ENCODE measurements around the gene CDH4.

The CDH4 gene

DNA sequence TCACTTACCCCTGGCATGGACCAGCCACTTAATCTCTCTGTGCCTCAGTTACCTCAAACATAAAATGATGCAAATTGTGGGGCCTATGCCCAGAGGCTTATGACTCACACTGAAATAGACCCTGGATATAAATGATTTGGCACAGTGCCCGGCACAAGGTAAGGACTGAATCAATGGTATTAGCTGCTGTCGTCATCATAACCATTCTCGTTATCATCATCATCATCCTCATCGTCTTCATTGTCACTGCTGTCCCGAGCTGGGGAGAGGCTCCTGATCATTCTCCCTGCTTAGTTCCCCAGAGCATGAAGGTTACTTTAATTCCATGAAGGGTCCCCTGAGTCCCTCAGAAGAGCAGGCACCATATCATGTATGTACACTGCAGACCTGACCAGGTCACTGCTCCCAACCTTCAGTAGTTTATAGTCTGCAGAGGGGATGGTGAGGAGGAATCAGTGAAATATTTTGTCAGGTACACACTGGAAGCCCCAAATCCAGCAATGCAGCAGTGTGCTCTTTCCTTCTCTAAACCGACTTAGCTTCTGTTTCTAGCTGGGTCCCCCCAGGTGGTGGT, 664.3 kb downstream of the CDH4 start:
- DNase-seq, result no peak

DNA sequence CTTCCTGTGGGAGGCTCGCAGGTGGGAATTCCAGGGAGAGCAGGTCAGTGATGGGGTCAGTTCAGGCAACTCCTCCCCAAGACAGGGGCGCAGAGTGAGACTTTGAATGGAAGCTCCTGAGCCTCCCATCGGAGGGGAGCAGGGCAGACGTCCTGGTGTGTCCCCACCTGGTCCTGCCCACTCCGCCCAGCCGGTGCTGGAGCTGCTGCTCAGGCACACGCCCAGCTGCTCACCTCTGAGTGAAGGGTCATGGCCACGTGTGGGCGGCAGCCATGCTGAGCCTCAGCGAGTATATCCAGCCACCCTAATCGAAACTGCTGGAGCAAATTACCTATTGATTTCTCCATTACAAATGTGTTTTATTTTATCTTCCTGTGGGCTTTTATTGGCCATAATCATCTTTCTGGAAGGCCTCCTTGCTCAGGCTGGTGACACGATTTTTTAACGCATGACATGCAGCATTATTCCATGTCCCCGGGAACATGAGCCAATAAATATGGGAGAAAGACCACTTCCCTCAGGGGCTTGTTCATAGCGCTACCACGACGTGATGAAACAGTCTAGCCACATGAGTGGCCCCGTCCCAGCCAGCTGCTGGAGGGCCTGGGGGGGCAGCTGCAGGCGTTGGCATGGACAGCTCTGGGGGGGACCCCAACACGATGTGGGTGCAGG, 665.5 kb downstream of the CDH4 start:
- no peak for DNase-seq

DNA sequence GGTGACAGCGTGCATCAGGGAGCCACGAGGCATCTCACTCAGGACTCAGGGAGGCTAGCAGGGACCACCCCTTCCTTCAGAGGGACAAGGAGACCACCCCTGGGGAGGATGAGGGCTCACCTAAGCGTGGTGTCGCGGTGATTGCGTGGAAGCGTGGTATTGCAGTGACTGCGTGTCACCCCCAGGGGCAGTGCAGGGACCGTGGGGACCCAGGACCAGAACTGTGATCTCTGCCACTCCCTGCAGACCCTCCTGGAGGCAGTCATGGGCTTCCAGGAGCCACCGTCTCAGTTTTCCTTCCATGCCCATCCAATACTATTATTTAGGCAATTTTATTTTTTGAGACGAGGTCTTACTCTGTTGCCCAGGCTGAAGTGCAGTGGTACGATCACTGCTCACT, 666.5 kb downstream of the CDH4 start:
- no peak for DNase-seq

DNA sequence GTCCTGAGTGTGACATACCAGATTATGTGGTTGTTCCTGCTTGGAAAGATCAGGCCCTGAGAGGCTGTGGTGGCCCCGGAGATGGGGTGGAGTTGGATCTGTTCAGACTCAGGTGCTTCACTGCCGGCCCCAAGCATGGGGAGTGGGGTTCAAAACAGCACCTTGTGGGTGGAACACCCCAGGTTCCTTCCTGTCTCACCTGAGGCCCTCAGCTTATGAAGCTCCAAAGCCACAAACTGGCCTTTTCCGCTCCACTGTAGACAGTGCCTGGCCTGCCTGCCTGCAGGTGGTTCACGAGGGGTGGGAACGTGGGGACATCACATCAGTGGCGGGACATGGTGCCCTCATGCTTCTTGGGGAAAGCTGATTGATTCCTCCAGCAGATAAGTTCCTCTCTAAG, 667.2 kb downstream of the CDH4 start:
- no peak for DNase-seq

DNA sequence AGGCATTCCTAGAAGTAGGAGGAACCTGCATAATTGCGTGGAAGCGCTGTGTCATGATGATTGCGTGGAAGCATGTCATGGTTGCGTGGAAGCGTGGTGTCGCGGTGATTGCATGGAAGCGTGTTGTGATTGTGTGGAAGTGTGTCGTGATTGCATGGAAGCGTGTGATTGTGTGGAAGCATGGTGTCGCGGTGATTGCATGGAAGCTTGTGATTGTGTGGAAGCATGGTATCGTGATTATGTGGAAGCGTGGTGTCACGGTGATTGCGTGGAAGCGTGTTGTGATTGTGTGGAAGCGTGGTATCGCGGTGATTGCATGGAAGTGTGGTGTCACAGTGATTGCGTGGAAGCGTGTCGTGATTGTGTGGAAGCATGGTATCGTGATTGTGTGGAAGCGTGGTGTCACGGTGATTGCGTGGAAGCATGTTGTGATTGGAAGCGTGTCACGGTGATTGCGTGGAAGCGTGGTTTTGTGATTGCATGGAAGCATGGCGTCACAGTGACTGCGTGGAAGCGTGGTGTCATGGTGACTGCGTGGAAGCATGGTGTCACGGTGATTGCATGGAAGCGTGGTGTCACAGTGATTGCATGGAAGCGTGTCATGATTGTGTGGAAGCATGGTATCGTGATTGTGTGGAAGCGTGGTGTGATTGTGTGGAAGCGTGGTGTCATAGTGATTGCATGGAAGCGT, 667.8 kb downstream of the CDH4 start:
- DNase-seq, result no peak

DNA sequence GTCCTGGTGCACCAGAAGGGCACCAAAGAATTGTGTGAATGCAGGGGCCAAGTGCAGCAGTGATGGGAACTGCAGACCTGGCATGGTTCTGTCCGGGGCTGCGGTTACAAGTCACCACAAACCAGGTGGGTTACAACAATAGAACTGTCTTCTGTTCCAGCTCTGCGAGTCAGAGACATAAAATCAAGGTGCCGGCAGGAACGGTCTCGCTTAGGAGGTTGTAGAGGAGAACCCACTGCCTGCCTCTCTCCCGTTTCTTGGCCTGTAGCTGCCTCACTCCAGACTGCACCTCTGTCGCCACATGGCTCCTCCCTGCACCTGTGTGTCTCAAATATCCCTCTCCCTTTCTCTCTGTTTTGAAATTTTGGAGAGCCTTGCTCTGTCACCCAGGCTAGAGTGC, 670.4 kb downstream of the CDH4 start:
- DNase-seq, result no peak

DNA sequence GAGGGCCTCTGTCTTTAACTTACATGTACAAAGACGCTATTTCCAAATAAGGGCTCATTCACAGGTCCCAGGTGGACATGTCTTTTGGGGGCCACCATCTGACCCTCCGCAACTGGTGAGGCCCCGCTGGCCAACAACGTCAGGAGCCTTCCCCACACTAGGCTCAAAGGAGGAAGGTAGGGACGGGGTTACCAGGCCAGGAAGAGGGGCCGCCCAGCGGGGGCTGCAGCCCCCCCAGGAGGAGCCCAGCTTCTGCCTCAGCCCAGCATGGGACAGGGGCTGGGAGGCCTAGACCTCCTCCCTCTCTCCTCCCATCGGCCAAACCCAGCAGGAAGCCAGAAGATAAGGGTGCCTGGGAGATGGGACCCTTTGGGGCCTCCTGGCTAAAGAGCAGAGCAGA, 670.9 kb downstream of the CDH4 start:
- DNase-seq, result no peak

DNA sequence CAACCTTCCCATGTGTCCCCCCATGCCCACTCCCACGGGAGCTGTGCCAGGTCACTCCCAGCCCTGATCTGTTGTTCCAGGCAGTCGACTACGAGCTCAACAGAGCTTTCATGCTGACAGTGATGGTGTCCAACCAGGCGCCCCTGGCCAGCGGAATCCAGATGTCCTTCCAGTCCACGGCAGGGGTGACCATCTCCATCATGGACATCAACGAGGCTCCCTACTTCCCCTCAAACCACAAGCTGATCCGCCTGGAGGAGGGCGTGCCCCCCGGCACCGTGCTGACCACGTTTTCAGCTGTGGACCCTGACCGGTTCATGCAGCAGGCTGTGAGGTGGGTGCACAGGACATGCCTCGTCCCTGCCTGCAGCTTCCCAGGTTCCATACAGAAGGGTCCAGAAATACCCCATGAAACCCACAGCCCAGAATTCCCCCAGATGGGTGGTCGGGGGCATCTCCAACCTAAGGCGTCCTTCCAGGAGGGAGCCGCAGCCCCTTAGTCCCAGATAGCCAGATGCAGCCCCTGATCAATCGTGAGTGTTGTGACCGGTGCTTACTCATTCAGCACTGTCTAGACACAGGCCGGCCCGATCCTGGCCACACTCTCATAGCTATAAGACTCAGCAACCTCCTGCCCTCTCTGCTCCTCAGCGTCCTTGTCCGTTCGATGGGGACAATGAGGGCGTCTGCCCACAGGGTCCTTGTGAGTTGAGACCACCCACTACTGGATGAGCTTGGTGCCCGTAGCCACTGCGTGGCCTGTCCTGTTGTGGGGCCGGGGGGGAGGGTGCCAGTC, 671.5 kb downstream of the CDH4 start:
- no peak for DNase-seq

DNA sequence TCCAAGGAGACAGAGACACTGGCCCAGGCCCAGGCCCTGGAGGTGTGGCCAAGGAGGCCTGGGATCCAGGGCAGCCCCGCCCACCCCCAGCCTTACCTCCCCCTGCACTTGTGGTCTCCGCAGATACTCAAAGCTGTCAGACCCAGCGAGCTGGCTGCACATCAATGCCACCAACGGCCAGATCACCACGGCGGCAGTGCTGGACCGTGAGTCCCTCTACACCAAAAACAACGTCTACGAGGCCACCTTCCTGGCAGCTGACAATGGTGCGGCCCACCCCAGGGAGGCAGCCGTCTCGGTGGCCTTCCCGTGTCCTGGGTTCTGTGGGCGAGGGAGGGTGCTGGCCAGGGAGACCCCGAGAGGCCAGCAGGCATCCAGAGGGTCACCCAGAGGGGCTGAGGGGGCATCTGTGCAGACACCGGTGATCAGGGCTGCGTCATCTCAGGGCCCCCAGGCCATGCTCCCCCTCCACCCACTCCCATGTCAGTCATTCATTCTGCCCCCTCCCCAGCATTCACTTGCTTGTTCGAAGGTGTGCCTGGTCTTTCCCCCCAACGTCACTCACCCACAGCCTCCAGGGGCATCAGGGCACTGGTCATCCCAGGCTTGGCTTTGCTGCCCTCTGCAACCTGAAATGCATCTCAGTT, 672.3 kb downstream of the CDH4 start:
- DNase-seq, result no peak

DNA sequence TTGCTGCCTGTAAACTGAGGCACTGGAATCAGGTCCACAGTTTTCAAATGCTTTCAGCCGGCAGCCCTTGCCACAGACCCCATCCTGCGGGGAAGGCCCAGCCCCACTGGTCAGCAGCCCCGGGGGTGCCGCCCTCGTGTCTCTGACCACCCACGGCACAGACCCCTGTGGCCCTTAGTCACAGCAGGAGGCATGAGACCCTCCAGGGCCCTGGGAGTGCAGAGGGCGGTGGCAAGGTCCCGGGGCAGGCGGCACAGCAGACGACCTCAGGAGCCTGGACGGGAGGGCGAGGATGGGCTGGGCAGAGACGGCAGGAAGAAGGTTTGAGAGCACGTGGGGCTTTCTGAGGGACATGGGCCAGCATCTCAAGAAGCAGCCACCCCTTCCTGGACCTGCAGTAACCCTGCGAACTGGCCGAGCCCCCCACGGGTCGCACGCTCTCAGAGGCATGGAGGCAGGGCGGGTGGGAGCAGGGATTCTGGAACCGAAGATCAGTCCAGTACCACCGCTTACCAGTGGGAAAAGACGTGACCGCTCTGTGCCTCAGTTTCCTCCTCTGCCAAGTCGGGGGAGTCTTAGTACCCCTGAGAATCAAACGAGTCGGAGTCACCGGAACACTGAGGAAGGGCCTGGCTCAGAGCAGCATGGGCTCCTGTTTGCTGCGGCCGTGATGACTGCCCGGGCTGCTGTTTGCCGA, 672.9 kb downstream of the CDH4 start:
- no peak for DNase-seq

DNA sequence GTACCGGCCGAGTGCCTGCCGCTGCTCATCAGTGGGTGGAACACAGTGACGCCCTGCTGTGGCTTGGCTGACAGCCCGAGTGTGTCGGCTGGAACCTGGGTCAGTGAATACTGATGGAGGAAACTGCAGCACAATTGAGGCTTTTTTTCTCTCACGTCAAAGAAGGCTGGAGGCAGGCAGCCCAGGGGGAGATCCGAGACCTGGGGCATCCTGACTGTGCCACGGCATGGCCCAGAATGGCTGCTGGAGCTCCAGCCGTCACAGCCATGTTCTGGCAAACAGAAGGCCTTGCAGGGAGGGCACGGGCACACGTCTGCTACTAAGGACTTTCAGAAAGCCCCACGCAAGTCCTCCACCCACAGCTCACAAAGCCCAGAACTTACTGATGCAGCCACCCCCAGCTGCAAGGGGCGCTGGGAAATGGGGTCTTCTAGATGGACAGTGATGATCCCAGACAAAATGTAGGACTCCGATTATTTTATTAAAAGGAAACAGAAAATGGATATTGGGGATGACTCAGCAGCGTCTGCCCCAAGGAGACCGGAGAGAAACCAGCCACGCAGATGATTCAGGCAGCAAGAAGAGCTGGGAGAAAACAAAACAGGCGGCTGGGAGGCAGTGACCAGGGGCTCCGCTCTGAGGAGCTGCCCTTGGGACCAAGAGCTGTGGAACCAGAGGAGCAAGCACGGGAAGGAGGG, 673.6 kb downstream of the CDH4 start:
- no peak for DNase-seq

DNA sequence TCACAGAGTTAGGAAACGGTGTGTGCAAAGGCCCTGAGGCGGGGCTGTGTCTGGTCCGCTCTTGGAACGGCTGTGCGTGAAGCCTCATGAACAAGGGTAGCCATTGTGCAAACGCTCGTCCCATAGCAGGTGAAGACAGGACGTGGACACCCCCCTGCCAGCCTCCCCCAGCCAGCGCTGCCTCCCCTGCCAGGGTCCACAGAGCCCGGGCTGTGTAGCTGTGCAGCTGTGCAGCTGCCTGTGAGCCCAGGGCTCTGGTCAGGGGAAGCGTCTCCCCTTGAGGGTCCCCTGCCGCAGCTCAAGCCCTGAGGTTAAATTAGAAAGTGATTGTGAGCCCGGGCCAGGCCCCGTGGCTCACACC, 674.2 kb downstream of the CDH4 start:
- no peak for DNase-seq

DNA sequence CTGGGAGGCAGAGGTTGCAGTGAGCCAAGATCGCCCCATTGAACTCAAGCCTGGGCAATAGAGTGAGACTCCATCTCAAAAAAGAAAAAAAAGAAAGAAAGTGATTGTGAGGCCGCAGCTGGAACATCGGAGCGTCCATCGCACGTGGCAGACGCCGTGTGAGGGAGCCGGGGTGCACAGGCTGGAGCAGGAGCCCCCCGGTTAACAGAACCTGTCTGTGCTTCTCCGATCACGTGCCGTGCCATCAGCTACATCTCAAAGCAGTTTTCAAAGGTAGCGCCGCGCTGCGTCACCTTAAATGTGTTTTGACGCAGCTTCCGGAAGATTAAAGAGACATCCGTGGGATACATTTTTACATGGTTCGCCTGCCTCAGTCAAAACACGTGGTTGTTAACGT, 674.7 kb downstream of the CDH4 start:
- no peak for DNase-seq

DNA sequence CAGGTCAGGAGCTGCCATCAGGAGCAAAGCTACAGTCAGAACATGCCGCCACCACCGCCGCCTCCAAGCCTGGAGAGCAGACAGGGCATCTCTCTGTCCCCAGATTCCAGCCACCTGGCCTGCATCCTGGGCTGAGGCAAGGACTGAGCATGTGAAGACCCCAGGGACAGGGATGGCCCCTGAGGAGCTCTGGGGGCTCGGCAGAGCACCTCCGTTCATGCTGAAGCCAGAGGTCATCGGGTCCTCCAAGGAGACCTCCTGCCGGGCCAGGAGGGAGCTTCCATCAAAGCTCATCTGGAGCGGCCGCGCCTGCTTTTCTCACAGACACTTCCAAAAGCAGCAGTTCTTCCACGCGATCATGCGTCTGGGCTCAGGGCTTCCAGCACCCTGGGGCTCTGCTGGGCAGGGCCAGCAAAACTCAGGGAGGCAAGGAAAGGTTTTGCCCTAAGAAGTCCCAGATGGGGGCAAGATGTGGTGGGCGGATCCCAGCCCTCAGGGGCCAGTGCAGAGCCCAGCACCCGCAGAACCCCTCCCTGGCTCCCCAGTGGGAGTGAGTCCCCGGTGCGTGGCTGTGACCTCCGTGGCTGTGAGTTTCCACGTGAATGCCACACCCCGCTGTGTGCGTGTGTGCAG, 675.2 kb downstream of the CDH4 start:
- DNase-seq, result no peak

DNA sequence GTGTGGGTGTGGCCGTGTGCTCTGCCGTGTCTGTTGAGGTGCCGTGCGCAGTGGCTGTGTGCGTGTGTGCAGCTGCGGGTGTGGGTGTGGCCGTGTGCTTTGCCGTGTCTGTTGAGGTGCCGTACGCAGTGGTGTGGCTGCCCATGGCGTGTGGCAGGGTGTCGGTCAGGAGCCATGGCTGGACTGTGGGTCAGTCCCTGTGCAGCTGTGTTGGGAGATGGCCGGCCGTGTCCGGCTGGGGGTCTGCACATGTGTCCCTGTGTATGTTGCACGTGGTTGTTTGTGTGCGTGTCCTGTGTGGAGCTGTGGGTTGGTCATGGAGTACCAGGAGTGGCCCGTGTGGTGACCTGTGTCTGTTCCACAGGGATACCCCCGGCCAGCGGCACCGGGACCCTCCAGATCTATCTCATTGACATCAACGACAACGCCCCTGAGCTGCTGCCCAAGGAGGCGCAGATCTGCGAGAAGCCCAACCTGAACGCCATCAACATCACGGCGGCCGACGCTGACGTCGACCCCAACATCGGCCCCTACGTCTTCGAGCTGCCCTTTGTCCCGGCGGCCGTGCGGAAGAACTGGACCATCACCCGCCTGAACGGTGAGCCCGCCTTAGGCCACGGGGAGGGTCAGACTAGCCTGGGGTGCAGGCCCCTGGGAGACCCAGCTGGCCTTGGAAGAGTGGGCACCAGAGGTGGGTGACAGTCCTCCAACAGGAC, 675.9 kb downstream of the CDH4 start:
- no peak for DNase-seq

DNA sequence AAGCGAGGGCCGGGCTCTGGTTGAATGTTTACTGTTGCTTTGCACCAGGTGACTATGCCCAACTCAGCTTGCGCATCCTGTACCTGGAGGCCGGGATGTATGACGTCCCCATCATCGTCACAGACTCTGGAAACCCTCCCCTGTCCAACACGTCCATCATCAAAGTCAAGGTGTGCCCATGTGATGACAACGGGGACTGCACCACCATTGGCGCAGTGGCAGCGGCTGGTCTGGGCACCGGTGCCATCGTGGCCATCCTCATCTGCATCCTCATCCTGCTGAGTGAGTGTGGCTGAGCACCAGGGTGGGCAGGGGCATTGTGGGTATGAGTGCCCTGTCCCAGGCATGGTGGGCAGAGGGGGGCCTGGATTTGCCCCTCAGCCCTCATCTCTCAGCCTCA, 677.5 kb downstream of the CDH4 start:
- DNase-seq, result no peak

DNA sequence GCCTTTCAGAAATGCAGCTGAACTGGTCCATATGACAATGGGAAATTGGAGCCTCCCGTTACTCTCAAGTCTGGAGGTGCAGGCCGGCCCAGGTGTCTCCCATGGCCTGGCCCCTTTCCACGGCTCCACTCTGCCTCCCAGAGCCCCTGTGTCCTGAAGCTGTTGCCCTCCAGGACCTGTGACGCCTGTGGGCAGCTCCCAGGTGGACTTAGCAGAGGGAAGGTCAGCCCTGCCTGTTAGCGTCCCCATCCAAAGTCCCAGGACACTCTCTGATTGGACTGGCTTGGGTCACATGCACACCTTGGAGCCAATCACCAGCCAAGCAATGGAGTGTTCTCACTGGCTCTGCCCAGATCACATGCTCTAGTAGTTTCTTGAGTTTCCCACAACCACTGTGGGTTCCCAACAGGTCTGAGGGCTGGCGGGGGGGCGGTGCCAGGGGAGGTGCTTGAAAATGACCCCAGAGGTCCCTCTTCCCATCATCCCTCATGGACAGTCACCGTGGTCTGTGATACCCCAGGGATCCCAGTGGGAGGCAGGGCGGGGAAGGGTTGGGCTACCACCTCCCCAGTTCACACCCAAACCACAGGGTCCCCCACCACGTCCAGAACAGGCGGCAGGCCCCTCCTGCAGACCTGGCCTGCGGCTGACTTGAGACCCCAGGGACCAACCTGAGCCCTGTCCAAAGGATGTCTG, 678.1 kb downstream of the CDH4 start:
- DNase-seq, result no peak

DNA sequence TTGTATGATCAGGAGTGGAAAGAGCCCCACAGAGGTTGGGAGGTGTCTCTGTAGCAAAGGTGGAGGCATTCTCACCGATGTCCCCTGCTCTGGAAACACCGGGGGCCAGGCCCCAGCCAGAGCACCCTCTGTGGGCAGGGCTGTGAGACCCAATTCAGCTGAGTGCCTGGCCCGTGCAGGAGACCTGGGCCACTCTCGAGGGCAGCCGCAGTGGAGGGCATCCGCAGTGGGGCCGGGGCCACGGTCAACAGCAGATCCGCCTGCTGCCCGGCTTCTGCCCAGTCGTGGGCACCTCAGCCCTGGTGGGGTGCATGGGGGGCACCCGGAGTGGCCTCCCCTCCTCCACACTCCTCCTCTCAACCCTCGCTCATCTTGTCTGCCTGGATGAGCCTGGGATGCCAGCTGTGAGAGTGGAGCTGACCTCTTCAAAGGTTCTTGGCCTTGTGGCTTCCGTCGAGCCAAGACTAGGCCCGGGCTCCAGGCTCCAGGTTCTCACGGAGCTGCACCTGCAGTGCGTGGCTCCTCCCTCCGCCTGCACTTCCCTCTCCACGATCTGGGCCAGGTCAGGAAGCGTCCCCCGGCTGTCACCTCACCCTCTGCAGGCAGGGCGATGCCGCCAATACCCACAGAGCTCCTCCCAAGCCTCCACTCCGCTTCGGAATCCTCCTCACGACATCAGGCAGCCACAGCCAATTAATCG, 678.9 kb downstream of the CDH4 start:
- DNase-seq, result no peak

DNA sequence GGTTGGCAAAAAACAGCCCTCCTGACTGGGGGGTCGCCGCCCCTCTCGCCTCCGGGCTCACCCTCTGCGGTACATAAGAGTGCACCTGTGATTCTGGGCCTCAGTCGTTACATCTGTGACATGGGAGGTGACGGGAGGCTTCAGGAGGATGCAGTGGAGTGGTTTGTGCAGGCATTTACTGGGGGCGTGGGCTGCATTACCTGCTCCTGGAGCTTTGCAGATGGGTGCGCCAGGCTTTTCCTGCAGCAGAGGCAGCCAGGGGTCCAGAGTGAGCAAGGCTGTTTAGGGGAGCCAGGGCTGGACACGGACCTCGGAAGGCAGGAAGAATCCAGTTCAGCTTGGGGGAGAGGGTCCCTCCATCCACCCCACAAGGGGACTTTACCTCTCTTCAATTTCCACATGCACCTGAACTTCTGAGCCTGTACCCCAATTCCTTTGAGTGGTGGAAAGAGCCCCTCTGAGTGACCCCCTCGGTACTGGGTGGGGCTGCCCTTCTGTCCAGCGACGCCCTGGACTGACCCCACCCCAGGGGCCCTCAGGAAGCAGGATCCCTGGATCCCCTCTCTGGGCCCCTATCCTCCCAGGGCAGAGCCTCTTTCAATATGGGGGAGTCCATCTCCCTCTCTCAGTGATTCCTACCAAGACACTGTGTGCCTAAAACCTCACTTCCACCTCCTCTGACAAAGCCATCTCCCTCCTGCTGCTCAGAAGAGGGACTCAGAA, 679.6 kb downstream of the CDH4 start:
- DNase-seq, result no peak
